Epithelial cell of esophagus (primary cell): ENCODE measurements around the gene COL16A1.

Experiments used
- DNase-seq: peaks from one replicate; pipeline ENCODE4 v3.0.0; 2010; ENCODE audit warnings: low read depth
- H3K4me3 ChIP-seq: 2 replicates; pipeline ENCODE4 v1.5.1; 2011; ENCODE audit warnings: mild to moderate bottlenecking, low read length, control low read depth
- CTCF ChIP-seq: IDR thresholded peaks from 2 replicates; pipeline ENCODE4 v1.5.1; 2011; ENCODE audit warnings: low read depth, mild to moderate bottlenecking, low read length, control low read depth, inconsistent platforms; ENCODE audit not compliant: insufficient read depth; ENCODE audit errors: missing control alignments

COL16A1 gene

GRCh38 chr1:31687601-31688000, 16.2 kb downstream of the COL16A1 start:
- no peak for DNase-seq
- H3K4me3 ChIP-seq, result no peak overlapping the region
- no peak for TF ChIP-seq CTCF

GRCh38 chr1:31685795-31686194, 18.0 kb downstream of the COL16A1 start:
- H3K4me3 ChIP-seq, result no peak overlapping the region
- no peak for DNase-seq
- no peak for TF ChIP-seq CTCF

- TF ChIP-seq CTCF, result peak; percentile 44
- DNase-seq, result no peak
- H3K4me3 ChIP-seq, result no peak overlapping the region
These were observed 19.8 kb downstream of the COL16A1 start for GRCh38 chr1:31683997-31684396.

GRCh38 chr1:31681415-31681814, 22.4 kb downstream of the COL16A1 start:
- TF ChIP-seq CTCF, result no peak
- no peak overlapping the region for H3K4me3 ChIP-seq
- no peak for DNase-seq

GRCh38 chr1:31679676-31680230, 24.1 kb downstream of the COL16A1 start:
- no peak for DNase-seq
- no peak for TF ChIP-seq CTCF

GRCh38 chr1:31679091-31679490, 24.7 kb downstream of the COL16A1 start:
- DNase-seq, result no peak
- TF ChIP-seq CTCF, result no peak
- H3K4me3 ChIP-seq, result no peak overlapping the region

More at GRCh38 chr1:31679676-31680230, 24.1 kb downstream of the COL16A1 start:
- H3K4me3 ChIP-seq, result no peak overlapping the region

- no peak overlapping the region for H3K4me3 ChIP-seq
- TF ChIP-seq CTCF, result no peak
- no peak for DNase-seq
These were observed 25.1 kb downstream of the COL16A1 start for GRCh38 chr1:31678681-31679080.
